GM12878 (cell line): Measurements from ENCODE around the gene ARSJ.

Source experiments
- BACH1 ChIP-seq: fragments of 450-650 bp; IDR thresholded peaks from 2 replicates; pipeline ENCODE4 v1.6.1; 2017; ENCODE audit warnings: mild to moderate bottlenecking, borderline replicate concordance
- CHD2 ChIP-seq: IDR thresholded peaks from 2 replicates; pipeline ENCODE4 v1.6.1; 2011; ENCODE audit warnings: low read depth, low read length, improper control_type of control experiment, borderline replicate concordance
- CREB1 ChIP-seq: IDR thresholded peaks from 2 replicates; pipeline ENCODE4 v1.6.1; 2012; ENCODE audit warnings: low read depth, mild to moderate bottlenecking, inconsistent platforms
- CTCF ChIP-seq, 3 experiments: IDR thresholded peaks in 2 of 3; conservative IDR thresholded peaks in 1 of 3; 2 replicates each; pipeline ENCODE4 v1.5.1; 2011; ENCODE audit warnings: low read depth in 3 of 3, low read length in 3 of 3, mild to moderate bottlenecking in 3 of 3, control low read depth in 2 of 3, moderate library complexity in 2 of 3, inconsistent platforms in 1 of 3, mixed read lengths in 1 of 3; ENCODE audit not compliant: control insufficient read depth in 2 of 3, insufficient read depth in 1 of 3; ENCODE audit errors: extremely low read depth in 1 of 3
- EZH2 ChIP-seq: IDR thresholded peaks from 2 replicates; pipeline ENCODE4 v1.6.1; 2012; ENCODE audit warnings: low read depth, mild to moderate bottlenecking, control low read depth, inconsistent platforms, low read length, borderline replicate concordance; ENCODE audit not compliant: control insufficient read depth
- POLR2A ChIP-seq: IDR thresholded peaks from 2 replicates; pipeline ENCODE4 v1.6.1; 2011; ENCODE audit warnings: low read depth, mild to moderate bottlenecking, low read length
- RCOR1 ChIP-seq: conservative IDR thresholded peaks from 2 replicates; pipeline ENCODE4 v1.6.1; 2012; ENCODE audit warnings: low read depth, low read length, improper control_type of control experiment
- RFX5 ChIP-seq: IDR thresholded peaks from 2 replicates; pipeline ENCODE4 v1.6.1; 2011; ENCODE audit warnings: low read depth, low read length, improper control_type of control experiment
- SPI1 ChIP-seq: IDR thresholded peaks from 2 replicates; pipeline ENCODE4 v1.6.1; 2011; ENCODE audit warnings: low read depth, mild to moderate bottlenecking, low read length, moderate library complexity, borderline replicate concordance; ENCODE audit not compliant: insufficient read depth
- SRF ChIP-seq, 2 experiments: IDR thresholded peaks; 2 replicates each; pipeline ENCODE4 v1.6.1; 2011; ENCODE audit warnings: low read depth in 2 of 2, low read length in 2 of 2, mild to moderate bottlenecking in 1 of 2, moderate library complexity in 1 of 2
- ZNF274 ChIP-seq: IDR thresholded peaks from one replicate; pipeline ENCODE4 v1.8.0; 2011; ENCODE audit not compliant: insufficient read length, insufficient read depth

- TF ChIP-seq CREB1 (no peak), ZNF274 (no peak), CHD2 (no peak), SPI1 (0 out of 2 replicates have a peak, but pooled peaks have one; percentile 6), CTCF (IDR thresholded peaks at IDR 0.05 in 2 of 3, conservative IDR thresholded peaks at IDR 0.05 in 1 of 3; ENCODE audit: control insufficient read depth in 2 of 3, extremely low read depth in 1 of 3, insufficient read depth in 1 of 3, low read depth in 3 of 3, low read length in 3 of 3) (no peak), POLR2A (no peak), BACH1 (no peak), RFX5 (no peak), RCOR1 (no peak), SRF (IDR thresholded peaks at IDR 0.05; ENCODE audit: low read depth in 2 of 2, low read length in 2 of 2) (no peak), EZH2 (no peak)
Measured at GRCh38 chr4:113958766-113959538, 20.5 kb downstream of the ARSJ start.
